ENCODE results near the gene MRLN. TPM values are rescaled to one million over a fixed set of nuclear protein-coding genes. Genes with fewer than 3 reads are reported as not detected.

MRLN gene
- total RNA-seq, 2 experiments from 2014 or later, result not detected

DNA sequence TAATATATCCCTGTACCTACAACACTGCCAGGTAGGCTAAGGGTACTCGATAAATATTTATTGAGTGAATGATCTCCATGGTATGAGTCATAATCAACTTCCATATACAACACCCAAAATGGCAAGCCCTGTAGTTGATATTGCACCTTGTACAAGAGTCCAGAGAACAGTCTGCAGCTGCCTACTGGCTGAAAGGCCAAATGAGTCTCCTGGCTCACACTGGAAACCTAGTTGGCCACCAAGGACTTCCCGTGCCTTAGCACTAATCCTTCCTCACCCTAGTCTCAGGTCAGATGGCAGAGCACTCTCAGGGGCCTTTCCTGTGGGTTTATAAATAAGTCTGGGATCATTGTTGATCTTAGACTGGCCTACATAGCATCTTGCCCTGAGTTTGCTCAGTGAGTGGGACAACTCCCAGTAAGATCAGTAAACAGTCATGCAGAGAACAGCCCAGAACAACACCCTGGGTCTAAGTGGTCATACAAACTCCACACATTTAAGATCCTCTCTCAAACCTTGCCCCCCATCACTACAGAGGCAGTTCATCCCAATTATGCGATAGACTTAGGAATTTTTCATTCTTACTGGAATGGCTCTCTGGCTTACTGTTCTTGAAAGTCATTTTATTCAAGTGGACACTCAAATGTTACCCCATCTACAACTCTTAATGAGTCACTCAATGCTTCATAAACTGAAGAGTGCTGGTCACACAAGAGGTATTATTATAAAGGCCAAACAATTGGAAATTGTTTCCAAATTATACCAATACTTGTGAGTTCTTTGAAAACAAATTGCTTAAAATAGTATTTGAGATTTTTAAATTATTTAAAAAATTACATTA lies 28.9 kb downstream of the MRLN start:
- Histone ChIP-seq H3K27ac (ENCODE audit: low read depth, low read length, poor library complexity, severe bottlenecking) (no peak overlapping the region), H3K36me3 (ENCODE audit: insufficient read depth, low read length) (no peaks in the 10 kb centered on the region), H2AFZ (ENCODE audit: low read length) (no peak overlapping the region), H4K20me1 (ENCODE audit: insufficient read depth, low read length) (no peaks in the 10 kb centered on the region), H3K9me3 (ENCODE audit: low read length) (no peaks in the 10 kb centered on the region), H3K4me1 (ENCODE audit: insufficient read depth, low read length, poor library complexity, severe bottlenecking) (no peaks in the 10 kb centered on the region), H3K4me2 (ENCODE audit: low read length) (no peak overlapping the region), H3K4me3 (ENCODE audit: low read depth, low read length, poor library complexity, severe bottlenecking) (no peak overlapping the region), H3K9me2 (ENCODE audit: insufficient read depth, low read length) (no peaks in the 10 kb centered on the region), H3K79me2 (ENCODE audit: insufficient read depth, low read depth, low read length) (no peaks in the 10 kb centered on the region)
- POLR2A ChIA-PET, result interaction anchor here (0.5 kb wide), 1 partner anchor 21 kb away, joined by 3 read pairs; no protein-coding TSS in a partner anchor
- no peak for DNase-seq (ENCODE audit: low spot score)
- TF ChIP-seq EZH2phosphoT487 (IDR thresholded peaks at IDR 0.05; ENCODE audit: borderline replicate concordance, low read depth, low read length), result no peak
- TF ChIP-seq, protein P1, sequence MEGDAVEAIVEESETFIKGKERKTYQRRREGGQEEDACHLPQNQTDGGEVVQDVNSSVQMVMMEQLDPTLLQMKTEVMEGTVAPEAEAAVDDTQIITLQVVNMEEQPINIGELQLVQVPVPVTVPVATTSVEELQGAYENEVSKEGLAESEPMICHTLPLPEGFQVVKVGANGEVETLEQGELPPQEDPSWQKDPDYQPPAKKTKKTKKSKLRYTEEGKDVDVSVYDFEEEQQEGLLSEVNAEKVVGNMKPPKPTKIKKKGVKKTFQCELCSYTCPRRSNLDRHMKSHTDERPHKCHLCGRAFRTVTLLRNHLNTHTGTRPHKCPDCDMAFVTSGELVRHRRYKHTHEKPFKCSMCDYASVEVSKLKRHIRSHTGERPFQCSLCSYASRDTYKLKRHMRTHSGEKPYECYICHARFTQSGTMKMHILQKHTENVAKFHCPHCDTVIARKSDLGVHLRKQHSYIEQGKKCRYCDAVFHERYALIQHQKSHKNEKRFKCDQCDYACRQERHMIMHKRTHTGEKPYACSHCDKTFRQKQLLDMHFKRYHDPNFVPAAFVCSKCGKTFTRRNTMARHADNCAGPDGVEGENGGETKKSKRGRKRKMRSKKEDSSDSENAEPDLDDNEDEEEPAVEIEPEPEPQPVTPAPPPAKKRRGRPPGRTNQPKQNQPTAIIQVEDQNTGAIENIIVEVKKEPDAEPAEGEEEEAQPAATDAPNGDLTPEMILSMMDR (conservative IDR thresholded peaks at IDR 0.05; ENCODE audit: low read length), result no peak
- no TSS peak for BruUV-seq (replicated peaks)
- intact Hi-C loops (cut with micrococcal nuclease; ENCODE audit: unreplicated experiment), result no loop called here
- CTCF ChIA-PET (ENCODE audit: unreplicated experiment), result no interaction called here

DNA sequence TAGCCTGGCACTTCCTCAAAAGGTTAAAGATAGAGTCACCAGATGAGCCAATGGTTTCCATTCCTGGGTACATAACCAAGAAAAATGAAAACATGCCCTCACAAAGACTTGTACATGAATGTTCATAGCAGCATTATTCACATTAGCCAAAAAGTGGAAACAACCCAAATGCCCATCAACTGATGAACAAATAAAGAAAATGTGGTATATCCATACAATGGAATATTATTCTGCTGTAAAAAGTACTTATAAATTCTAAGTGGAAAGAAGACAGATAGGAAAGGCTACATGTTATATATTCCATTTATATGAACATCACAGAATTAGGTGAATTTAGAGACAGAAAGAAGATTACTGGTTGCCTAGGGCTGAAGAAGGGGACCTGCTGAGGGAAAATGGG lies 32.9 kb downstream of the MRLN start:
- H4K20me1 ChIP-seq (ENCODE audit: insufficient read depth, low read length), result no peaks in the 10 kb centered on the region
- no peak for DNase-seq (ENCODE audit: low spot score)
- TF ChIP-seq, protein P1 (conservative IDR thresholded peaks at IDR 0.05; ENCODE audit: low read length), result no peak
- TF ChIP-seq EZH2phosphoT487 (IDR thresholded peaks at IDR 0.05; ENCODE audit: borderline replicate concordance, low read depth, low read length), result no peak
- no peak overlapping the region for H2AFZ ChIP-seq (ENCODE audit: low read length)
- no peaks in the 10 kb centered on the region for H3K79me2 ChIP-seq (ENCODE audit: insufficient read depth, low read depth, low read length)
- no peaks in the 10 kb centered on the region for H3K9me2 ChIP-seq (ENCODE audit: insufficient read depth, low read length)
- no peaks in the 10 kb centered on the region for H3K36me3 ChIP-seq (ENCODE audit: insufficient read depth, low read length)
- BruUV-seq (replicated peaks), result no TSS peak
- POLR2A ChIA-PET, result interaction anchor here (0.7 kb wide), 1 partner anchor 107 kb away, joined by 3 read pairs; no protein-coding TSS in a partner anchor
- CTCF ChIA-PET (ENCODE audit: unreplicated experiment), result no interaction called here
- no peak overlapping the region for H3K4me2 ChIP-seq (ENCODE audit: low read length)
- no peaks in the 10 kb centered on the region for H3K9me3 ChIP-seq (ENCODE audit: low read length)
- H3K4me3 ChIP-seq (ENCODE audit: low read depth, low read length, poor library complexity, severe bottlenecking), result no peak overlapping the region
- no peak overlapping the region for H3K27ac ChIP-seq (ENCODE audit: low read depth, low read length, poor library complexity, severe bottlenecking)
- H3K4me1 ChIP-seq (ENCODE audit: insufficient read depth, low read length, poor library complexity, severe bottlenecking), result no peaks in the 10 kb centered on the region
- intact Hi-C loops (cut with micrococcal nuclease; ENCODE audit: unreplicated experiment), result no loop called here

DNA sequence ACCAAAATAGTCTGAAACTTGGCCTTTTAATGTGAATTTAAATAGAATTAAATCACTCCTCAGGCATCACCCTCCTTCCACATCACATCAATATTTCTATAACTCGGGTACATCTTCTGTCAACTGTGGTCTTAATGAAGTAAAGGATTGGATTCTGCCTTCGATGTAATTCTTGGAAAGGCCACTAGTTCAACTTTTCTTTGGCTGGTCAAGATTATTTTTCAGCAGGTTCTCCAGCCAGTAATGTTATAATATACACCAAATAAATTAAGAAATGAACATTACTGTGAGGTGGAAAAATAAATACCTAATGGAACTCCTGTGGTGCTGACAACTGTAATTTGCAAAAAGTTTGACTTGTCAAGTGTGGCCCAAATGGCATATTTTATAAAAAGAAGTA lies 33.9 kb downstream of the MRLN start:
- H3K79me2 ChIP-seq (ENCODE audit: insufficient read depth, low read depth, low read length), result no peaks in the 10 kb centered on the region
- H3K36me3 ChIP-seq (ENCODE audit: insufficient read depth, low read length), result no peaks in the 10 kb centered on the region
- ChIA-PET POLR2A (no interaction called here), CTCF (ENCODE audit: unreplicated experiment) (no interaction called here)
- H3K9me2 ChIP-seq (ENCODE audit: insufficient read depth, low read length), result no peaks in the 10 kb centered on the region
- TF ChIP-seq, protein P1 (conservative IDR thresholded peaks at IDR 0.05; ENCODE audit: low read length), result peak; percentile 45; the same call in 1 of the 2 replicates
- TF ChIP-seq EZH2phosphoT487 (IDR thresholded peaks at IDR 0.05; ENCODE audit: borderline replicate concordance, low read depth, low read length), result no peak
- no peak overlapping the region for H3K4me3 ChIP-seq (ENCODE audit: low read depth, low read length, poor library complexity, severe bottlenecking)
- no peak overlapping the region for H3K4me2 ChIP-seq (ENCODE audit: low read length)
- H3K9me3 ChIP-seq (ENCODE audit: low read length), result no peaks in the 10 kb centered on the region
- BruUV-seq (replicated peaks), result no TSS peak
- H2AFZ ChIP-seq (ENCODE audit: low read length), result no peak overlapping the region
- DNase-seq (ENCODE audit: low spot score), result no peak
- no peaks in the 10 kb centered on the region for H3K4me1 ChIP-seq (ENCODE audit: insufficient read depth, low read length, poor library complexity, severe bottlenecking)
- no peaks in the 10 kb centered on the region for H4K20me1 ChIP-seq (ENCODE audit: insufficient read depth, low read length)
- no peak overlapping the region for H3K27ac ChIP-seq (ENCODE audit: low read depth, low read length, poor library complexity, severe bottlenecking)
- intact Hi-C loops (cut with micrococcal nuclease; ENCODE audit: unreplicated experiment), result no loop called here

All from OCI-LY7 (cell line).